Mononuclear cell (primary cell): ENCODE results near the gene NCBP3. TPM values are rescaled to one million over a fixed set of nuclear protein-coding genes. Genes with fewer than 3 reads are reported as not detected.

Source experiments
- H3K27me3 ChIP-seq: 2 replicates; pipeline ENCODE4 v1.6.0; 2011; ENCODE audit warnings: low read length, control low read depth; ENCODE audit not compliant: insufficient read depth
- H3K4me1 ChIP-seq: 2 replicates; pipeline ENCODE4 v1.5.1; 2011; ENCODE audit warnings: mild to moderate bottlenecking, low read length, control low read depth; ENCODE audit not compliant: insufficient read depth
- H3K4me3 ChIP-seq: 2 replicates; pipeline ENCODE4 v1.5.1; 2011; ENCODE audit warnings: mild to moderate bottlenecking, low read length, moderate library complexity
- H3K9me3 ChIP-seq: 2 replicates; pipeline ENCODE4 v1.5.1; 2011; ENCODE audit warnings: low read depth, mild to moderate bottlenecking, control low read depth, low read length
- total RNA-seq: library from RNA; depleted of rRNA; stranded (reverse); fragments of >200 nt; gene quantifications from one replicate; pipeline ENCODE4 v1.2.3, GENCODE V29; 2012

NCBP3 gene, protein sequence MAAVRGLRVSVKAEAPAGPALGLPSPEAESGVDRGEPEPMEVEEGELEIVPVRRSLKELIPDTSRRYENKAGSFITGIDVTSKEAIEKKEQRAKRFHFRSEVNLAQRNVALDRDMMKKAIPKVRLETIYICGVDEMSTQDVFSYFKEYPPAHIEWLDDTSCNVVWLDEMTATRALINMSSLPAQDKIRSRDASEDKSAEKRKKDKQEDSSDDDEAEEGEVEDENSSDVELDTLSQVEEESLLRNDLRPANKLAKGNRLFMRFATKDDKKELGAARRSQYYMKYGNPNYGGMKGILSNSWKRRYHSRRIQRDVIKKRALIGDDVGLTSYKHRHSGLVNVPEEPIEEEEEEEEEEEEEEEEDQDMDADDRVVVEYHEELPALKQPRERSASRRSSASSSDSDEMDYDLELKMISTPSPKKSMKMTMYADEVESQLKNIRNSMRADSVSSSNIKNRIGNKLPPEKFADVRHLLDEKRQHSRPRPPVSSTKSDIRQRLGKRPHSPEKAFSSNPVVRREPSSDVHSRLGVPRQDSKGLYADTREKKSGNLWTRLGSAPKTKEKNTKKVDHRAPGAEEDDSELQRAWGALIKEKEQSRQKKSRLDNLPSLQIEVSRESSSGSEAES
- 24.1 TPM for total RNA-seq

DNA sequence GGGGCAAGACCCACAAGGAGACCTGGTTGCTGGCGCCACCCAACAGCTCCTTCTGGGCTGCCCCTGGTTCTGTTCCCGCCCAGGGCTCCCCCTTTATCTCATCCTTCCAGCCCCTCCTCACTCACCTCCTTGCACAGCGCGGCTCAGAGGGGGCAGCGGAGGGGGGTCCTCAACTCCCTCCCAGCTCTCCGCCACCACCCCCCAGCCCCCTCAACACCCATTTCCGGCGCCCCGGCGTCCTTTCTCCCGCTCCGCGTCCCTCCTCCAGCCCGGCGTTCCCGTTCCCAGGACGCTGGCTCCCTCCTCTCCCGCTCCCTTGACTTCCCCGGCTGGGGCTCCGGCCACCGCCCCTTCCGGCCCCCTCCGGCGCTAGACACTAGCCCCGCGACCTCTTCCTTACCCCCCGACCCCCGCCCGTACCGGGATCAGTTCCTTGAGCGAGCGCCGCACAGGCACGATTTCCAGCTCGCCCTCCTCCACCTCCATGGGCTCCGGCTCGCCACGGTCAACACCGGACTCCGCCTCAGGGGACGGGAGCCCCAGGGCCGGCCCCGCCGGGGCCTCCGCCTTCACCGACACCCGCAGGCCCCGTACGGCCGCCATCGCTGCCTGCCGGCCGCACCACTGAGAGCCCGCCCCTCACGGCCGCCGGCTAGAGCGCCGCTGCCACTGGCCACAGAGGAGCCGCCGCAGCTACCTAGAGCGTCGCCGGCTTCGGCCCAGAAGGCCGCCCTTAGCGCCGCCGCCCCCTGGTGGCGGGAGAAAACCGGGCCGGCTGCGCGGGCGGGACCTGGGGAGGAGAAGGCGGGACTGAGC, at the start of gene NCBP3:
Gene NCBP3, minus strand, starts transcription at position 626 of the 816 bp plus-strand sequence. Its CDS starts 23 bp downstream, at position 603.
- no peaks in the 10 kb centered on the region for H3K27me3 ChIP-seq
- H3K9me3 ChIP-seq = no peaks in the 10 kb centered on the region
- peak within 1 kb of the TSS; percentile 77 for H3K4me3 ChIP-seq
- H3K4me1 ChIP-seq = peaks cover 23% of the 10 kb centered on the region

DNA sequence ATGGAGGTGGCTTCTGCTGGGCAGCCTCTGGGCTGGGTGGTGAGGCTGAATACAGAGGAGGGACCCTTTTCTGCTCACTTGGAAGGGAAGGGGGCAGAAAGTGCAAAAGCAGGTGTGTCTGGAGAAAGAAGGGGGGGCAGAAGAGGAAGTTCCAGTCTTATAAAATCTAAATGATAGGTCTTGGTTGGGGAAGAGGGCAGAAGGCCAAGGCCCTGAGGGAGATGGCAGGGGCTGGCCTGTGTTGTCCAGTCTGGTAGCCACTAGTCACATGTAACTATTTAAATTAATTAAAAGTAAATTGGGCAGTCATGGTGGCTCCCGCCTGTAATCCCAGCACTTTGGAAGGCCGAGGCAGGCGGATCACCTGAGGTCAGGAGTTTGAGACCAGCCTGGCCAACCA, 49.3 kb upstream of the NCBP3 start:
- Histone ChIP-seq H3K4me3 (no peak overlapping the region), H3K27me3 (no peaks in the 10 kb centered on the region), H3K4me1 (peaks cover 48% of the 10 kb centered on the region), H3K9me3 (no peaks in the 10 kb centered on the region)

DNA sequence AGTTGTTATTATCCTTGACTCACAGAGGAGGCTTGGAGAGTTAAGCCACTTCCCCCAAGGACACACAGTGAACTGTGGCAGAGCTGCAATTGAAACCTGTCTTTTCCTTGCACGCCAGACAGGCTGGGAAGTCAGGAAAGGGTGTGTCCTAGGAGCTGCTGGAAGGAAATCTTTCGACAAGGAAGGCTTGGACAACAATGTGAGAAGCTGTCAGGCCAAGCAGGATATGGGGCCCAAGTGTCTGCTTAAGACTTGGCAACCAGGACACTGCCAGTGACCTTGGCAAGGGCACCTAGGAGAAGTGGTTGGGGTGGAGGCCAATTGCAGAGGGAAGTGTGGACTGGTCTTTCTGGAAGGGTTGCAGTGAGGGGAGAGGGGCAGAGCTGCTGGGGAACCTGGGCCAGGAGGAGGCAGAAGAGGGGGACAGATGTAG, 48.9 kb upstream of the NCBP3 start:
- no peak overlapping the region for H3K4me3 ChIP-seq
- H3K9me3 ChIP-seq = no peaks in the 10 kb centered on the region
- peaks cover 53% of the 10 kb centered on the region for H3K4me1 ChIP-seq
- no peaks in the 10 kb centered on the region for H3K27me3 ChIP-seq

DNA sequence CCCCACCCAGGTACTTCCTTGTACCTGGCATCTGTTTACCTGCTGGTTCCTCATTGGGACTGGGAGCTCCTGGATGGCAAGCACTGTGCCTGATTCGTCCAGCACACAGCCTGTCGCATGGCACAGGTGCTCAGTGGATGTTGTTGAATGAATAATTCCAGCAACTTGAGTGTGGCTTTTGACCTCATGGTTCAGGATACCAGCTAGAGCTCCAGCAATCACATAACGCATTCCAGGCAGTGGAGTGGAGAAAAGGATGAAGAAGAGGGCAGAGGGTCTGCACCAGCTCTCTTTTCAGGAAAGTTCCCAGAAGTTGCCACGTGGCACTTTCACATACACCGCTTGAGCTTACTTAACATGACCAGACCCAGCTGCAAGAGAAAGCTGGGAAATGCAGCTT, 48.1 kb upstream of the NCBP3 start:
- no peak overlapping the region for H3K4me3 ChIP-seq
- no peaks in the 10 kb centered on the region for H3K9me3 ChIP-seq
- H3K4me1 ChIP-seq = peaks cover 57% of the 10 kb centered on the region
- H3K27me3 ChIP-seq = no peaks in the 10 kb centered on the region

DNA sequence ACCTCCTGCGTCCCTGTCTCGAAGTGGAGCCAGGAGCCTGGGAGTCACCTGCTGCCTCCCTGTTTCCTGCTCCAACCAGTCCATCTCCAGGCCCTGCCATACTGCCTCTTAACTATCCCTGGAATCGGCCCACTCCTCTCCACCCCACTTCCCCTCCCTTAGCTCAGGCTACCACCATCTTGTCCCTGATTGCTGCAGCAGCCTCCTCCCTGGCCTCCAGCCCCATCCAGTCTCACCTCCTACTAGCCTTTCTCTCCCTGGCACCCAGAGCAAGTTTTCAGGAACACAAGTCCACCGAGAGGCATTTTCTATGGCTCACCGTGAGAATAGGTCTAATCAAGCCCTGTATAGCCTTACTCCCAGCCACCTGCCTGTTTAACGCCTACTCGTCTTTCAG, 47.7 kb upstream of the NCBP3 start:
- H3K27me3 ChIP-seq = no peaks in the 10 kb centered on the region
- H3K4me1 ChIP-seq = peaks cover 57% of the 10 kb centered on the region
- H3K4me3 ChIP-seq = no peak overlapping the region
- H3K9me3 ChIP-seq = no peaks in the 10 kb centered on the region

DNA sequence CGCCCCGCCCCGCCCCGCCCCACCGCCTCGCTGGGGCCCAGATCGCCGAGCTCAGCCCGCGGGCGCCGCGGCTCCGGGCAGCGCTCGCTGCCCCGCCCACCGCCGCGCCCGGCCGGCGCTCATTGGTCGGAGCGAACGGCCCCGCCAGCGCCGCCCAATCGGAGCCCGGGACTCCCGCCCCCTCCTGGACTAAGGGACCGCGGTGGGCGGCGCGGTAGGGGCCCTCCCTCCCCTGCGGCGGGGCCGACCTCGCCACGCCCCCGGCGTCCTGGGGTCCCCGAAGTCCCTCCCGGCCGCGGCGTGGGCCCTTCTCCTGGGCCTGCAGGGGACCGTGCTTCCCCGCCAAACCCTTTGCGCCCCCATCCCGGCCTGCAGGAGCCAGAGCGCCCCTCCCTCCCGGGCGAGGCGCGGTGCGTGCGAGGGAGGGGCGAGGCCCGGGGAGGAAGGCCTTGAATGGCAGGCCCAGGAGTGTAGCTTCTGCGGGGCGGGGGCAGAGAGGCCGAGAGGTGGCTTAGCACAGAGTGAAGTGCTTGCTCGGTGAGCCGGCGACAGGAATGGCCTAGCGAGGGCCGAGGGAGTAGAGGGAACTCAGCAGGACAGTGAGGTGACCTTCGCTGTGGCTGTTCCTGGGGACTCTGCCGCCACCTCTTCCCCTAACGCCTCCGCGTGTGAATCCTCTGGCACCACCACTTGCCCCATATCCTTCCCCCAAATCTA, 47.1 kb upstream of the NCBP3 start, which contains the start of gene CAMKK1:
Gene CAMKK1, minus strand, starts transcription at position 51 of the 717 bp plus-strand sequence. CDS start 7,366 bp downstream, outside the sequence.
- peak within 1 kb of the TSS; percentile 45 for H3K4me3 ChIP-seq
- peaks cover 60% of the 10 kb centered on the region for H3K4me1 ChIP-seq
- H3K9me3 ChIP-seq = no peaks in the 10 kb centered on the region
- H3K27me3 ChIP-seq = no peaks in the 10 kb centered on the region

DNA sequence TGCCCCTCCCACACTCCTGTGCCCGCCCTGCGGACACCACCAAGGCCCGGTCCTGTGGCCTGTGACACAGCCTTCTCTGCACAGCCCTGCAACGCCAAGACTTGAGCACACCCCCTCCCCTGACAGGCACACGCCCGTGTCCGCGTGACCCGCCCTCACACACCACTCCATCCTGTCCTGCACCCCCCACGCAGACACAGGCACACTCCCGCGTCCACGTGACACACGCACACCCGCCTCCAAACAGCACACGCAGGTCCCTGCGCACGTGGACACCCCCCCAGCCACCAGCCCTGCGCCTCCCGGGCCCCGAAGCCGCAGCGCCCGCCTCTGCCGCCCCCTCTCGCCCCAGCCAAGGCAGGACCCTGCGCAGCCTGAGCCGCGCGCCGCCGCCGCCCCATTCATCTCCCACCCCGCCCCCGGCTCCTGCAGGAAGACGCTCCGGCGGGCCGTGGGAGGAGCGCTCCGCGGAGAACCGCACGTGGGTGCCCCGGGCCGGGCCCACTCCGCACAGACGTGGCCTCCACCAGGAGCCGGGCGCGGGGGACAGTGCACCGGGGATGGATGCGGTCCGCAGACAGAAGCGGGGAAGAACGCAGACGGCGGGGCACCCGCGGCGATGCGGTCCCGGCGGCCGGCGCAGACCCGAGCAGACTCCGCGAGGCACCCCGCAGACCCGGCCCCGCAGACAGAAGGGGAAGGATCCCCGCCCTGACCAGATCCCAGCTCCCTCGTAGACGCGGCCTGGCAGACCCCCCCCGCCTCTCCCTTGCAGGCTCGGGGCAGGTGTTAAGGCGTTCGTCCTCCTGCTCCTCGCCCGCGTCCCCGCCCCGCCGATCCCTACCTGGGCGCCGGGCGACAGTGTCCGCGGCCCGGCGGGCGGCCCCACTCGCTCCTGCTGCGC, 46.3 kb upstream of the NCBP3 start:
- H3K4me3 ChIP-seq = peak overlapping the region; percentile 42

DNA sequence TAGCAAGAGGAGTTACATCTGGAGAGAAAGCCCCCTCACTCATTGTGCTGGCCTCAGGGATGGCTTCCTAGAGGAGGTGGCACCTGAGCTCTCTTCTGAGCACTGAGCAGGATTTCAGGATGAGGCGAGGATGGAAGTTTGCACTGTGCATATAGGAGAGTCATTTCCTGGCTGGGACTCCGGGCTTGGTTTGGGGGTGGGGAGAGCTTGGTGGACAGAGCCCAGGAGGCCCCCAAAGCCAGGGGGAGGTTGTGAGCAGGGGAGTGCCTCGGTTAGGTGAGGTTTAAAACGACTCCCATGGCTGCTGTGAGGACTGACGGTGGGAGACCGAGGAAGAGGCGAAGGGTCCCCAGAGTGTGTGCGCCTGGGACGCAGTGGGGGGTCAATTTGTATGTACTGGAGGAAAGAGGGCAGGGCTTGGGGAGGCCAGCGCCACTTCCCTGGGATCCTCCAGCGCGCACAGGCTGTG, 45.6 kb upstream of the NCBP3 start:
- H3K4me3 ChIP-seq = no peak overlapping the region
- no peaks in the 10 kb centered on the region for H3K27me3 ChIP-seq
- no peaks in the 10 kb centered on the region for H3K9me3 ChIP-seq
- H3K4me1 ChIP-seq = peaks cover 75% of the 10 kb centered on the region

More for the DNA sequence above, 46.3 kb upstream of the NCBP3 start:
- no peaks in the 10 kb centered on the region for H3K27me3 ChIP-seq
- no peaks in the 10 kb centered on the region for H3K9me3 ChIP-seq
- H3K4me1 ChIP-seq = peaks cover 69% of the 10 kb centered on the region

DNA sequence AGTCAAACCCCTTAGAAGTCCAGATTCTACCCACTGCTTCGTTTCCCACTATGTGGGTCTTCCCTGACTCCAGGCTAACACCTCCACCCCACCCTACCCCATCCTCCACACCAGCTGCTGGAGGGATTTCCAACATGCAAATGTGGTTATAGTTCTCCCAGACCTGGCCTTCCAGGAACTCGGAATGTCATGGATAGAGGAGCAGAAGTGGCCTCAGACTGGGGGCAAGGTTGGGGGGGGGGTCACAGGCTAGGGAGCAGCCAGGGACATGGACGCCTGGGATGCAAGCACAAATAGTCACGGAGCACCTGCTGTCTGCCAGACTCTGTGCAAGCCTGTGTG, 44.8 kb upstream of the NCBP3 start:
- Histone ChIP-seq H3K9me3 (no peaks in the 10 kb centered on the region), H3K4me1 (peaks cover 82% of the 10 kb centered on the region), H3K4me3 (no peak overlapping the region), H3K27me3 (no peaks in the 10 kb centered on the region)

DNA sequence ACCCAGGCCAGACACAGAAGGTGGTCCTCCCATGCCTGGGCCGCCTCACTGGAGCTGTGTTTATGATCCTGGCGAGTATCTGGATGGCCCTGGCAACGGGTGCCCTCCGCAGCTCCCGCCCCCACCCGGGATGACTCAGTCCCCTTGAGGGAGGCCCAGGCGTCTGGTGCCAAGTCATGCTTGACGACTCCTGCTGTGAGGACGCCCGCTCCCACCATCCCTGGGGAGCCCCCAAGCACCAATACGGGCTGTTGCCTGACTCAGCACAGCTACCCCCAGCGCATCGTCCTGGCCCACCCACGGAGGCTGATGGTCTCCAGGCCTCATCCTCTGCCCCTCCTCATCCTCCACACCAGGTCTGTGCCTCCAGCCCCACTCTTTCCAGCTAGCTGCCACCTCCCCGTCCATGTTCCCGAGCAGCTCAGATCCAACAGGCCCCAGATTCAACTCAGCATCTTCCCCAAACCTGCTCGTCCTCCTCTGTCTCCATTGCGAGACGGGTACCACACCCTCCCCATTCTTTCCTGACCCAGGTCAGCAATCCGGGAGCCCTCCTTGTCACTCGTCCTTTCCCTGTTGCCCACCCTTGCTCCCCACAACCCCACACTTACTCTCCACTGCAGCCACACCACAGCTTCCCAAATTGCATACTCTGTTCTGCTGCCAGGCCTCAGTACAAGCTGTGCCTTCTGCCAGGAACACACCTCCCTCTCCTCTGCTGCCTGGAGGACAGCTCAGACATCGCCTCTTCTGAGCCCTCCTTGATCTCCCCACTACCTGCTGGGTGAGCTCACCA, 44.2 kb upstream of the NCBP3 start:
- no peak overlapping the region for H3K4me3 ChIP-seq
- H3K27me3 ChIP-seq = no peaks in the 10 kb centered on the region
- peaks cover 81% of the 10 kb centered on the region for H3K4me1 ChIP-seq
- H3K9me3 ChIP-seq = no peaks in the 10 kb centered on the region

DNA sequence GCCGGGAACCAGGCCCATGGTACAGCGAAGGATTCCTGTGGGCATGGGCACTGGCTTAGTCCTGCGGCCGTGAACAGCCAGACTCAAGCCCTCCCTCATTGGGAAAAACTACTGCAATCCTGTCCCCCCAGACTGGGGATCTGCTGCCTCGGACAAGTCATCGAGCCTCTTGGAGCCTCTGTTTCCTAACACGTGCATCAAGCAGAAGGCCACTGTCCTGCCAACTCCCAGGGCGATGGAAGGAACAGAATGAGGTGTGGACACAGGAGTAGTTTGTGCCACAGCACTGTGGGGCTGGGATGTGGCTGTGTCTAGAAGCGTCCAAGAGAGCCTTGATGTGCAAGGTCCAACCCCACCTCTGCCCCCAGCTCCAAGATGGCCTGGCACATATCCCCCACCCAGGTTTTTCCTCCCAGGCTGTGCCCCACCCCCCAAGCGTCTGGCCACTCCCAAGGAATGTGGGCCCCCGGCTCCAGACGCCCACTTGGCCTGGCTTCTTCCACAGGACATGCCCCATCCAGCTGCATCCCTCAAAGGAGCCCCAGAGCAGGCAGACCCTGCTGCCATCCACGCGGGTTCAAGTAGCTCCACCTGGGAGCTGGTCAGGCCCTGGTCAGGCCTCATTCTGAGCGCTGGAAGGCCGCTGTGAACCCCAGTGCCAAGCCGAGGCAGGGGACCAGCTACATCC, 43.4 kb upstream of the NCBP3 start:
- Histone ChIP-seq H3K4me3 (no peak overlapping the region), H3K9me3 (no peaks in the 10 kb centered on the region), H3K4me1 (peaks cover 73% of the 10 kb centered on the region), H3K27me3 (no peaks in the 10 kb centered on the region)

DNA sequence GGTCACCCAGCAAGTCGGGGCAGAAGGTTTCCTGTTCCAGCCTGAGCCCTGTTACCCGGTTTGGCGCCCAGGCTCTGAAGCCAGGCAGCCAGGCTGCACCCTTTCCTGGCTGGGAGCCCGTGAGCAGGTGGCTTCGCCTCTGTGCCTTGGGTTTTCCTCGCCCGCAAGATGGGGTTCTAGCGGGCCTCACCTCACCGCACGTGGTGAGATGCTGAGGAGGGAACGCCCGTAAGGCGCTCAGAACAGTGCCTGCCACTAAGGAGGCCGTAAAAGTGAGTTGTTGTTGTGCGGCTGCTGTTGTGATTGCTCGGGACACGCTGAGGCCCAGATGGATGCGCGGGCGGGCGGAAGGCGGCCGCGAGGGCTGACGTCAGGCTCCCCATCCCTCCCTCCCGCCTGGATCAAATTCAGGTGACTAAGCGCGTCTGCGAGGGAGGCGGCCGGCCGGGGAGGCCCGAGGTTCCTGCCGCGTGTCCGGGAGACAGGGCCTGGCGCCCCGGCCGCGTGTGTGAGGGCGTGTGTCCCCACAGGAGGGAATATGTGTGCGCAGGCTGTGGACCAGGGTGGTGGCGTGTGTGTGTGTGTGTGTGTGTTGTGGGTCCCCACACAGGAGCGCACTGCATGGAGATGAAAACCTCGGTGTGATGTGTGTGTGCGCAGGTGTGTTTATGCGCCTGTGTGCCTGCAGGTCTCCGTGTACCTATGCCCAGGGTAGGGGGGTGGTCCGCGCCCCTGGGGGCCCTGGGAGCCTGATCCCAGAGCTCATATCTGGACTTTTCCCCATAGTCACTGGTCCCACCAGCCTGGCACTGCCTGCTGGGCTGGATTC, 42.5 kb upstream of the NCBP3 start:
- H3K9me3 ChIP-seq = no peaks in the 10 kb centered on the region
- H3K27me3 ChIP-seq = no peaks in the 10 kb centered on the region
- H3K4me1 ChIP-seq = peaks cover 64% of the 10 kb centered on the region
- H3K4me3 ChIP-seq = no peak overlapping the region
